ENCODE data around the gene XNDC1N. TPM values are rescaled to one million over a fixed set of nuclear protein-coding genes. Genes with fewer than 3 reads are reported as not detected.

The XNDC1N gene
- polyA plus RNA-seq (2013, experiment 1 of 2; ENCODE audit: insufficient read length), result 2.2 TPM
- polyA plus RNA-seq (2013, experiment 2 of 2; ENCODE audit: insufficient read length), result 1.1 TPM

GRCh38 chr11:71927820-71928736, at the start of gene XNDC1N:
XNDC1N (minus strand) TSS chr11:71928594; CDS start chr11:71923353, 5,241 bp downstream.
- peak; percentile 92 for DNase-seq

GRCh38 chr11:71977743-71978418, 49.5 kb upstream of the XNDC1N start:
- peak; percentile 47 for DNase-seq

DNA sequence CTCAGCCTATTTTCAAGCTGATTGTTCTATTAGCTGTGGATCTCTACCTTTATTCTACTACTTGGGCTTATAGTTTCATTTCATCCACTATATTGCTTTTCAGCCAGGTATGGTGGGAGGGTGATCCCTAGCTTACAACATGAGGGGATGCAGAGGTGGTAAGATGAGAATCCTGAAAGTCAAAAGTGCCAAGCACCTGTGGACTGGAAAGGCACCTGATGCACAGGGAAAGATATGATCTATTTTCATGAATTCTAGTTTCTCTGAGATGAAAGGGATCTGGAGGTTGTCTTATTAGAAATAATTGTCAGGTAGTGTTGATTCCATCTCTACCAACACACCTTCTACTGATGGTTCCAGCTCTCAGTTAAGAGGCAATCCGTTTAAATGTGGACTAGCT, 48.7 kb upstream of the XNDC1N start:
- no peak for DNase-seq

- DNase-seq, result no peak
These were observed 48.2 kb upstream of the XNDC1N start for GRCh38 chr11:71976551-71976950.

- no peak for DNase-seq
These were observed 43.3 kb upstream of the XNDC1N start for GRCh38 chr11:71971680-71972079.

GRCh38 chr11:71964641-71965040, 36.2 kb upstream of the XNDC1N start:
- DNase-seq, result no peak

DNA sequence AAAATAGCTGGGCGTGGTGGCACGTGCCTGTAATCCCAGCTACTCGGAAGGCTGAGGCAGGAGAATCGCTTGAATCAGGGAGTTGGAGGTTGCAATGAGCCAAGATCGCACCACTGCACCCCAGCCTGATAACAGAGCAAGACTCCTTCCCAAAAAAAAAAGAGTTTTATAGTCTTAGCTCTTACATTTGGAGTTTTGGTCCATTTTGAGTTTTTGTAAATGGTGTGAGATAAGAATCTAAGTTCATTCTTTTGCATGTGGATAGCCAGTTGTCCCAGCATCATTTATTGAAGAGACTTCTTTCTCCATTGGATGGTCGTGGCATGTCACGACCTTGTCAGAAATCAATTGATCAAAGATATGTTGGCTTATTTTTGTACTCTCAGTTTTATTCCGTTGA, 35.1 kb upstream of the XNDC1N start:
- no peak for DNase-seq

DNA sequence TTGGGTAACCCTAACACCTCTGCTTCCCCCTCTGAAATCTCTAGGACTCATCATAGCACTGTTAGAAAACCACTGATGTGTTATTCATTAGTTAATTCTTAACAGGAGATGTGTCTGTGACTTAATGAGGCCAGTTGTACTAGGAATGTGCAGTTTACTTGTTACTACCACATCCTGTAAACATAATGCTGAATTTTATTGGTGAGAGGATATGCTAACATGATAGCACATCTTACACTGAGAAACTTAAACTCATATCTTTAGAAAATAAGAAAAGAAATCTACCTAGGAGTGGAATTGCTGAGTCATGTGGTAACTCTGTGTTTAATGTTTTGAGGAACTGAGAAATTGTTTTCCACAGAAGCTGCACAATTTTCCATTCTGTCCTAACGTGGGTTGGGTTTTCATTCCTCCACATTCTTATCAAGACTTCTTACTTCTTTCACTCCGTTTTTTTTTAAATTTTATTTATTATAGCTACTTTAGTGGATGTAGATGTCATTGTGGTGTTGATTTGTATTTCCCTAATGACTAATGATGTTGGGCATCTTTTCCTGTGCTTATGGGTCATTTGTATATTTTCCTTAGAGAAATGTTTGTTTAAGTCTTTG, 34.1 kb upstream of the XNDC1N start:
- peak; percentile 52 for DNase-seq

DNA sequence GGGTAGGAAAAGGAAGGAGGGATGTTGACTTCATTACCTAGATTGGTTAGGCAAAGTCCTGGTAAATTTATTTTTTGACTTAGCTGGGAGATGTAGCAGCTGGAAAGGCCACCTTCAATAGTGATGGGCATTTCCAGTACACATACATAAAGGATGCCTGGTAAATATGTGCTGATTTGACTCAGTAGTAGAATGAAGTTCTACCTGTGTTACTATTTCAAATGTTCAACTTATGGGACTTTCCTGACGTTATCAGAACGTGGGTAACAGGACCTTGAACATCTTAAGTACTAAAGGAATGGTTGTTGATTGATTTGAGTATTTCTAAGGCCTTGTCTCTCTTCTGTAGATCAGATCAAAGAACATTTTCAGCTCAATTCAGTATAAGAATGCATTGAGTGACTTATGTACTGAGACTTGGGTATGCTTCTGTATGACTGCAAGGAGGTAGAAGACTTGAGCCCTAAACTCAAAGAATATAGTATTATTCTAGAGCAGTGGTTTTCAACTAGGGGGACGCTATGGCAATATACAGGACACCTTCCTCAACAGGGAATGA, 27.6 kb upstream of the XNDC1N start:
- DNase-seq, result no peak

- no peak for DNase-seq
These were observed 23.4 kb upstream of the XNDC1N start for GRCh38 chr11:71951741-71952310.

- DNase-seq, result no peak
These were observed 20.6 kb upstream of the XNDC1N start for GRCh38 chr11:71949034-71949433.

DNA sequence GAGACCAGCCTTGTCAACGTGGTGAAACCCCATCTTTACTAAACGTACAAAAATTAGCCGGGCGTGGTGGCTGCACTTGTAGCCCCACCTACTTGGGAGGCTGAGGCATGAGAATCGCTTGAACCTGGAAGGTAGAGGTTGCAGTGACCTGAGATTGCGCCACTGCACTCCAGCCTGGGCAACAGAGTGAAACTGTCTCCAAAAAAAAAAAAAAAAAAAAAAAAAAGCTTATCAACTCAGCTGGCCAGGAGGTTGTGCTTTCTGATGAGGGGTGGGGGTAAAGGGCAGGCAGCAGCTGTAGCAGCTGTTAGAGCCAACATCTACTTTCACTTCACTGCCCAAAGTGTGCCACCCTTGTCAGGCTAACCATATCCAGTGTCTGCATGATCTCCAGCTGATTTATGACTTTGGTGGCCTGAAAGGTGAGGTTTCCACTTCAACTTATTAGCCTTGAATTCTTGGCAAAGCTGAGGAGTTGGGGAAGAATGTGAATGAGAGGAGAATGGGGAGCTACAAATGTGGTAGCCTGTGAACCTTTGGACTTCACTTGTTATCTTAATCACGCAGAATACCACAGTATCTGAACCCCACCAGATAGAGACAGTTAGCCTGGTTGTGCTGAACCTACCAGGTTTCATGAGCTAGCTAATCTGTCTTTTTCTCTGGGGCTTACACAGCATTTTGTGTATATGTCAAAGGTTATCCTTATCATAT, 20.1 kb upstream of the XNDC1N start:
- no peak for DNase-seq

DNA sequence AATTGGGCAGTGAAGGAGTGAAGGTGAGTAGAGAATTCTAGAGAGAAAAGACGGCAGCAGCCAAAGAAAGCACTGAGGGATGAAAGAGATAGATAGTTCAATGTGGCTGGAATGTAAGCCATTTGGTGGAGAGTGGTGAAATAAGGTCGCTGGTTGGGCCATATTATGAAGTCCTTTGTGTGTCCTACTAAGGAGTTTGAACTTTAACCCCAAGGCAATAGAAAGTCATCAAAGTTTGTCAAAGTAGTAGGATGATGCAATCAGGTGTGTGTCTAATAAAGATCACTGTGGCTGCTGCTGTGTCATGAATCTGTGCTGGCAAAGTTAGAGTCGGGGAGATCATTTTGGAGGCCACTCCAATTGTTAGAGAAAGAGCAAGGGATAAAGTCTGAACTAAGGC, 19.1 kb upstream of the XNDC1N start:
- DNase-seq, result peak; percentile 12

- peak; percentile 90 for DNase-seq
These were observed 17.8 kb upstream of the XNDC1N start for GRCh38 chr11:71946144-71946571.

GRCh38 chr11:71940561-71941219, 12.3 kb upstream of the XNDC1N start:
- peak; percentile 41 for DNase-seq

GRCh38 chr11:71937826-71938225, 9.4 kb upstream of the XNDC1N start:
- DNase-seq, result no peak

- DNase-seq, result peak; percentile 56
These were observed 8.4 kb upstream of the XNDC1N start for GRCh38 chr11:71936825-71937224.

DNA sequence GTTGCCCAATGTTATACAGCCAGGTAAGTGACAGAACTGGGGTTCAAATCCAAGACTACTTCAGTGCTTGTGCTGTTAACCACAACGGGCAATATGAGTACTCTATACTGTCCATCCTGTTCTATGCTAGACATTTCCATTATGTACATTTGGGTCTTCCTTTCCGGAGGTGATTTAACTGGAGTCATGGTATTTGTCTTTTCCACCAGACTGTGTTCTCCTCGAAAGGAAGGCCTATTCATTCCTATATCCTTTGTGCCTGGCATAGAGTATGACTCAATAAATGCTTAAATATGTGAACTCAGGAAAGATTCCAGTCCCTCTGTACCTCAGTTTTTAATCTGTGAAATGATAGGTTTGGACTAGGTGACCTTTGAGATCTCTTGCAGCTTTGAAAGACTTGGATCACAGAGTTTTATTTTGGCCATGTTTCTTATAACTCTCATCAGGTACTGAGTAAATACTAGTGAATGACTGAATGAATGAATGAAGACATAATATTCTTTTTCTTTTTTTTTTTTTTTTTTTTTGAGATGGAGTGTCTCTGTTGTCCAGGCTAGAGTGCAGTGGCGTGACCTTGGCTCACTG, 7.0 kb upstream of the XNDC1N start:
- DNase-seq, result no peak

DNA sequence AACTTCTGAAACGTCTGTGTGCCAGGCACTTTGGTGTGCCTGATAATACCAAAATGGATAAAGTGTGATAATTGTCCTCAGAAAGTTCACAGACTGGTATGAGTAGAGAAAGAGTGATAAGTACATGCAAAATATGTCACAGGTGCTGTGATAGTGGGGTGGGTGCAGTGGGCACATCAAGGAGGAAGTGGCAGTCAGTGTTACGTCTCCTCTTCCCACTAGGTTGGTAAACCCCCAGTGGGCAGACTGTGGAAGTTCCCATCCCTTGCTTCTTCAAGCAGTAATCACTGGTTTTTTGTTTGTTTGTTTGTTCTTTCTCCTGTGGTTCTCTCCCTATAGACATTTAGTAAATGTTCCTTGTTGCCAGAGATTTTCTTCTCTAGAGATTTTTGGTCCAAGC, 5.8 kb upstream of the XNDC1N start:
- no peak for DNase-seq

DNA sequence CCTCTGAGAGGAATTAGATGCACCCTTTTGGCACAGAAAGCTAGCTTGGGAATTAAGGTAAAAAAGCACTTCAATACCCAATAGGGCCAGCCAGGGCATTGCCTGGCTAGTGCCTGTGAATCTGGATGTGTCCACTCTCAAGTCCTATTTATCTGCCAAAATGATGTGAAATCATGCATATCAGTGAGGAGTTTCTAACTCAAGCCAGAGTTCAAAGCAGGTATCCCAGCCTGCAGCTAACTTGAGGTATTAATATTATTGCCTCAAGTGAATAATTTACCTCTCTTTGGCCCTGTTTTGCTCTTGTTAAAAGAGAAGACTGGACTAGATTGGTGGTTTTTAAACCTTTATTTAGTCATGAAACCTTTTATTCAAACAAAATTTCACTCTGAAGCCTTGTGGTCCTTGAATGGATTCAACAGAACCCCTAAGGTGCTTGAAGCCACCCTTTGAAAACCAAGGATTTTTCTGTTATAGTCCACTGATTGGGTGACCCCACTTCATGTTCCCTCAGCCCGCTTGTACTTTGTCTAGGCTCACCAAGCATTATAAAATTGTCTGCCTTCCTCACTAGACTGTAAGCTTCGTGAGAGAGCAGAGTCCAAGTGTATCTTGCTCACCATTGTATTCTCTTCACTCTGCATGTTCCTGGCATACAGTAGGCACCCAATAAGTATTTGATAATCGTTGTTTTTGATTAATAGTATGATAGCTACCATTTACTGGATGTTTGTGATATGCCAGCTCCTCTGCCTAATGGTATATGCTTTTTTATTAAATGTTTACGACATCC, 4.9 kb upstream of the XNDC1N start:
- no peak for DNase-seq
